Kidney (tissue), 14 donors: ENCODE results near the gene BAX. TPM values are rescaled to one million over a fixed set of nuclear protein-coding genes. Genes with fewer than 3 reads are reported as not detected.
A peak's percentile ranks its signal among the peaks of the same experiment; 100 is the strongest.
"Not testable (repeated sequence)": the region's sequence is repeated elsewhere in the genome, so short reads cannot be mapped to it uniquely, and the experiment has no call there.

Experiments used
- DNase-seq, 5 donors: peaks; one replicate each; pipeline ENCODE4 v3.0.0-alpha.2; 2013 to 2020
- FAIRE-seq: peaks from 2 replicates; lab custom pipeline; 2012; peaks lifted over from hg19 to GRCh38; lab: Jason Lieb, UNC
- H3K27ac ChIP-seq, 2 donors: one replicate each; pipeline ENCODE4 v1.7.0; 2013; ENCODE audit warnings: low read depth in 2 of 2, low read length in 2 of 2, inconsistent platforms in 1 of 2
- H3K27me3 ChIP-seq: one replicate; pipeline ENCODE4 v1.7.1; 2013; ENCODE audit warnings: low read length, inconsistent platforms; ENCODE audit not compliant: control insufficient read depth, insufficient read depth
- H3K36me3 ChIP-seq, 3 donors: one replicate each; pipeline versions ENCODE4 v1.7.0 to v1.7.1; 2013; ENCODE audit warnings: low read length in 3 of 3, control low read depth in 1 of 3, inconsistent platforms in 1 of 3; ENCODE audit not compliant: insufficient read depth in 3 of 3, control insufficient read depth in 2 of 3
- H3K4me1 ChIP-seq, 3 donors: one replicate each; pipeline versions ENCODE4 v1.7.0 to v1.7.1; 2013; ENCODE audit warnings: low read length in 3 of 3, inconsistent platforms in 1 of 3, low read depth in 1 of 3; ENCODE audit not compliant: control insufficient read depth in 2 of 3, insufficient read depth in 2 of 3
- H3K4me3 ChIP-seq, 3 donors: one replicate each; pipeline versions ENCODE4 v1.7.0 to v1.8.1; 2013; ENCODE audit warnings: low read length in 3 of 3, control low read depth in 1 of 3, inconsistent platforms in 1 of 3
- H3K9ac ChIP-seq, 3 donors: one replicate each; pipeline versions ENCODE4 v1.7.0 to v1.7.1; 2013; ENCODE audit warnings: low read length in 3 of 3, control low read depth in 1 of 3, inconsistent platforms in 1 of 3
- H3K9me3 ChIP-seq, 3 donors: one replicate each; pipeline versions ENCODE4 v1.7.0 to v1.7.1; 2013; ENCODE audit warnings: low read length in 3 of 3, control low read depth in 1 of 3, inconsistent platforms in 1 of 3; ENCODE audit not compliant: control insufficient read depth in 2 of 3, insufficient read depth in 1 of 3
- CTCF ChIP-seq: IDR thresholded peaks from 3 replicates; pipeline ENCODE4 v1.5.1; 2012; ENCODE audit warnings: mild to moderate bottlenecking, moderate library complexity, borderline replicate concordance; ENCODE audit not compliant: insufficient read depth; ENCODE audit errors: extremely low read depth
- intact Hi-C: fragments of 100-400 bp; cut with DNase I; formaldehyde crosslinking; loops from one replicate; pipeline ENCODE4 v1.11.1; 2022
- polyA plus RNA-seq: library from polyadenylated mRNA; stranded (reverse); fragments of 350-450 nt; fragmentation: Illumina TruSeq; extraction: RNeasy Lipid Tissue Mini Kit (QIAGEN cat#74804); gene quantifications from one replicate; pipeline ENCODE4 v1.2.3, GENCODE V29; 2014; ENCODE audit warnings: low read depth, low replicate concordance; ENCODE audit not compliant: insufficient read depth
- total RNA-seq: library from RNA; stranded (reverse); fragmentation: NEBNext Ultra II Directional; extraction: Animal tissue kit (Norgen Biotek cat#: 25700); gene quantifications from one replicate; pipeline ENCODE4 v1.2.1, GENCODE V29; 2021
- donor health status: control.
- donor health status: control.
- donor health status: control.
- donor health status: control.
- donor health status: control.
- donor health status: DM: yes; HTN: yes; CAD: no.
- donor health status: Normal renal cell carcinoma (clear cell type).

BAX gene
- total and polyA plus RNA-seq, 2 donors from 2014 or later = 76.7 to 141 TPM

- DNase-seq (no peak), FAIRE-seq (no peak)
- H3K27me3 ChIP-seq = no peaks in the 10 kb centered on the region
- peaks cover 13 to 44% (median 24%) of the 10 kb centered on the region in 3 donors for H3K36me3 ChIP-seq
- H3K9me3 ChIP-seq = no peaks in the 10 kb centered on the region
- intact Hi-C loops = no loop called here
- H3K4me1 ChIP-seq = no peaks in the 10 kb centered on the region
- TF ChIP-seq CTCF = no peak
- H3K9ac ChIP-seq = no peak overlapping the region
- no peak overlapping the region for H3K4me3 ChIP-seq
- H3K27ac ChIP-seq = no peak overlapping the region
These were observed 40.5 kb upstream of the BAX start for GRCh38 chr19:48914181-48914580.

GRCh38 chr19:48915757-48916156, 38.9 kb upstream of the BAX start:
- no peaks in the 10 kb centered on the region for H3K27me3 ChIP-seq
- H3K9me3 ChIP-seq = no peaks in the 10 kb centered on the region
- no peak overlapping the region for H3K4me3 ChIP-seq
- no peak for DNase-seq
- intact Hi-C loops = no loop called here
- no peak for TF ChIP-seq CTCF
- H3K36me3 ChIP-seq = peaks cover 10 to 41% (median 21%) of the 10 kb centered on the region in 3 donors
- no peak overlapping the region for H3K27ac ChIP-seq
- no peaks in the 10 kb centered on the region for H3K4me1 ChIP-seq
- H3K9ac ChIP-seq = no peak overlapping the region
- FAIRE-seq = no peak

GRCh38 chr19:48918071-48918470, 36.6 kb upstream of the BAX start:
- H3K36me3 ChIP-seq = peaks cover 7 to 27% (median 17%) of the 10 kb centered on the region in 3 donors
- no peaks in the 10 kb centered on the region for H3K9me3 ChIP-seq
- no peaks in the 10 kb centered on the region for H3K27me3 ChIP-seq
- H3K9ac ChIP-seq = no peak overlapping the region
- FAIRE-seq (no peak), DNase-seq (no peak)
- intact Hi-C loops = no loop called here
- no peak for TF ChIP-seq CTCF
- H3K27ac ChIP-seq = no peak overlapping the region
- H3K4me3 ChIP-seq = no peak overlapping the region
- H3K4me1 ChIP-seq = no peaks in the 10 kb centered on the region

GRCh38 chr19:48918801-48919247, 35.9 kb upstream of the BAX start:
- no peak for TF ChIP-seq CTCF
- FAIRE-seq (no peak), DNase-seq (peak in 3 of 5 donors; percentile 39 to 50 (median 46))
- intact Hi-C loops = no loop called here
- Histone ChIP-seq H3K27me3 (no peaks in the 10 kb centered on the region), H3K4me3 (no peak overlapping the region), H3K4me1 (no peaks in the 10 kb centered on the region), H3K27ac (no peak overlapping the region), H3K36me3 (peaks cover 3 to 20% (median 13%) of the 10 kb centered on the region in 3 donors), H3K9me3 (no peaks in the 10 kb centered on the region), H3K9ac (no peak overlapping the region)

GRCh38 chr19:48919271-48919670, 35.4 kb upstream of the BAX start:
- H3K9ac ChIP-seq, H3K9me3 ChIP-seq, intact Hi-C loops, H3K27me3 ChIP-seq, H3K4me1 ChIP-seq, H3K4me3 ChIP-seq, H3K27ac ChIP-seq, DNase-seq, FAIRE-seq: not testable (repeated sequence)
- H3K36me3 ChIP-seq = peaks cover 2 to 19% (median 13%) of the 10 kb centered on the region in 3 donors
